AG04450 (cell line): Measurements from ENCODE around the gene SLC7A4. TPM values are rescaled to one million over a fixed set of nuclear protein-coding genes. Genes with fewer than 3 reads are reported as not detected.
"Not testable (repeated sequence)": the region's sequence is repeated elsewhere in the genome, so short reads cannot be mapped to it uniquely, and the experiment has no call there.

Source experiments
- CTCF ChIA-PET: fragments of 300-600, 350-600 bp; formaldehyde crosslinking; extraction: SDS; loops from one replicate; lab custom pipeline; 2022; ENCODE audit warnings: antibody characterized with exemption, inconsistent platforms; lab: Charles Lee
- POLR2A ChIA-PET: fragments of 350-600 bp; formaldehyde crosslinking; extraction: SDS; loops from one replicate; lab custom pipeline; 2021; ENCODE audit warnings: antibody characterized with exemption, inconsistent platforms; lab: Yijun Ruan, JAX
- DNase-seq: peaks from one replicate; pipeline ENCODE4 v3.0.0-alpha.2; 2011; ENCODE audit warnings: low read depth, low spot score
- H3K27ac ChIP-seq: one replicate; pipeline ENCODE4 v1.5.1; 2012; ENCODE audit warnings: low read depth, low read length, control low read depth
- H3K27me3 ChIP-seq: one replicate; pipeline ENCODE4 v1.6.0; 2012; ENCODE audit warnings: low read length; ENCODE audit not compliant: control insufficient read depth, insufficient read depth
- H3K4me3 ChIP-seq: 2 replicates; pipeline ENCODE4 v1.5.1; 2011; ENCODE audit warnings: mild to moderate bottlenecking, low read depth, low read length, control low read depth
- H3K9me3 ChIP-seq: 2 replicates; pipeline ENCODE4 v1.5.1; 2012; ENCODE audit warnings: low read length; ENCODE audit not compliant: control insufficient read depth, insufficient read depth
- CTCF ChIP-seq: IDR thresholded peaks from 2 replicates; pipeline ENCODE4 v1.5.1; 2011; ENCODE audit warnings: low read depth, low read length, control low read depth, inconsistent platforms
- polyA plus RNA-seq: library from polyadenylated mRNA; depleted of rRNA; stranded (reverse); fragments of >200 nt; gene quantifications from 2 replicates; pipeline ENCODE4 v1.2.3, GENCODE V29; 2011

SLC7A4 gene
- polyA plus RNA-seq, 1 experiment = 0.11 TPM

GRCh38 chr22:21043860-21044535 lies 11.6 kb upstream of the SLC7A4 start:
- no peak for DNase-seq
- CTCF ChIA-PET = interaction anchor here (0.6 to 1.3 kb wide), 2 partner anchors 23 to 633 kb away, joined by 4 read pairs; no protein-coding TSS in a partner anchor
- POLR2A ChIA-PET = no interaction called here
- H3K9me3 ChIP-seq = no peaks in the 10 kb centered on the region
- no peaks in the 10 kb centered on the region for H3K27me3 ChIP-seq
- H3K27ac ChIP-seq = no peak overlapping the region
- peak overlapping the region; percentile 17; the same call in 1 of the 2 replicates for H3K4me3 ChIP-seq
- no peak for TF ChIP-seq CTCF

GRCh38 chr22:21042978-21043859 lies 10.9 kb upstream of the SLC7A4 start:
- no peak overlapping the region for H3K27ac ChIP-seq
- TF ChIP-seq CTCF = no peak
- POLR2A ChIA-PET = no interaction called here
- H3K27me3 ChIP-seq = no peaks in the 10 kb centered on the region
- no peak overlapping the region for H3K4me3 ChIP-seq
- DNase-seq = no peak
- CTCF ChIA-PET = interaction anchor here (1.3 kb wide), 1 partner anchor 22 kb away, joined by 4 read pairs; no protein-coding TSS in a partner anchor
- H3K9me3 ChIP-seq = no peaks in the 10 kb centered on the region

GRCh38 chr22:21041937-21042336 lies 9.6 kb upstream of the SLC7A4 start:
- H3K4me3 ChIP-seq = no peak overlapping the region
- ChIA-PET POLR2A (no interaction called here), CTCF (no interaction called here)
- no peak for DNase-seq
- H3K27me3 ChIP-seq = no peaks in the 10 kb centered on the region
- no peaks in the 10 kb centered on the region for H3K9me3 ChIP-seq
- H3K27ac ChIP-seq = no peak overlapping the region
- TF ChIP-seq CTCF = no peak

- CTCF ChIA-PET = not testable (repeated sequence)
- POLR2A ChIA-PET = interaction anchor here (1.0 to 1.5 kb wide), 2 partner anchors 24 to 1560 kb away, joined by 3 to 4 read pairs; partner anchors contain the start of genes CDC45, P2RX6 and UFD1
These were observed 6.8 kb upstream of the SLC7A4 start for GRCh38 chr22:21039158-21039557.

GRCh38 chr22:21038405-21038804 lies 6.0 kb upstream of the SLC7A4 start:
- ChIA-PET CTCF (interaction anchor here (0.6 to 1.4 kb wide), 2 partner anchors 153 to 1308 kb away, joined by 5 to 8 read pairs; no protein-coding TSS in a partner anchor), POLR2A (interaction anchor here (1.0 to 1.3 kb wide), 3 partner anchors 23 to 1559 kb away, joined by 3 to 15 read pairs (median 5); partner anchors contain the start of genes CDC45, LZTR1, P2RX6 and UFD1)
- Histone ChIP-seq H3K4me3 (no peak overlapping the region), H3K9me3 (no peaks in the 10 kb centered on the region), H3K27ac (peak overlapping the region; percentile 95), H3K27me3 (no peaks in the 10 kb centered on the region)
- DNase-seq = no peak
- TF ChIP-seq CTCF = no peak

More at GRCh38 chr22:21039158-21039557, 6.8 kb upstream of the SLC7A4 start:
- H3K27me3 ChIP-seq, DNase-seq, H3K27ac ChIP-seq, H3K9me3 ChIP-seq, H3K4me3 ChIP-seq: not testable (repeated sequence)
